IPS-20b (cell line): Measurements from ENCODE around the gene IL26.

Experiments used
- H3K27ac ChIP-seq: one replicate; pipeline ENCODE4 v1.5.1; 2013; ENCODE audit warnings: low read length
- H3K27me3 ChIP-seq: 2 replicates; pipeline ENCODE4 v1.6.1; 2013; ENCODE audit warnings: mild to moderate bottlenecking, low read length, inconsistent platforms; ENCODE audit not compliant: insufficient read depth
- H3K36me3 ChIP-seq: 2 replicates; pipeline ENCODE4 v1.6.1; 2013; ENCODE audit warnings: low read depth, mild to moderate bottlenecking, inconsistent platforms, low read length, moderate library complexity; ENCODE audit not compliant: insufficient read depth
- H3K4me1 ChIP-seq: 2 replicates; pipeline ENCODE4 v1.6.1; 2013; ENCODE audit warnings: mild to moderate bottlenecking, control low read depth, inconsistent platforms, low read length, moderate library complexity; ENCODE audit not compliant: insufficient read depth
- H3K4me3 ChIP-seq: 2 replicates; pipeline ENCODE4 v1.5.1; 2013; ENCODE audit warnings: mild to moderate bottlenecking, low read length, inconsistent platforms
- H3K9ac ChIP-seq: 2 replicates; pipeline ENCODE4 v1.6.1; 2013; ENCODE audit warnings: low read depth, mild to moderate bottlenecking, inconsistent platforms, low read length, moderate library complexity
- H3K9me3 ChIP-seq: 2 replicates; pipeline ENCODE4 v1.6.1; 2013; ENCODE audit warnings: mild to moderate bottlenecking, low read depth, low read length, inconsistent platforms; ENCODE audit not compliant: insufficient read depth

IL26 gene

GRCh38 chr12:68239309-68239982 is 13.8 kb upstream of the IL26 start:
- Histone ChIP-seq H3K4me3 (no peak overlapping the region), H3K27ac (no peak overlapping the region), H3K36me3 (no peaks in the 10 kb centered on the region), H3K9me3 (no peaks in the 10 kb centered on the region), H3K4me1 (no peaks in the 10 kb centered on the region), H3K27me3 (no peaks in the 10 kb centered on the region), H3K9ac (no peak overlapping the region)

GRCh38 chr12:68237619-68238018 is 12.0 kb upstream of the IL26 start:
- no peak overlapping the region for H3K4me3 ChIP-seq
- no peak overlapping the region for H3K27ac ChIP-seq
- no peaks in the 10 kb centered on the region for H3K27me3 ChIP-seq
- H3K9me3 ChIP-seq = no peaks in the 10 kb centered on the region
- no peak overlapping the region for H3K9ac ChIP-seq
- H3K36me3 ChIP-seq = no peaks in the 10 kb centered on the region
- no peaks in the 10 kb centered on the region for H3K4me1 ChIP-seq

- Histone ChIP-seq H3K4me3 (no peak overlapping the region), H3K9ac (no peak overlapping the region), H3K27ac (no peak overlapping the region), H3K9me3 (no peaks in the 10 kb centered on the region), H3K27me3 (no peaks in the 10 kb centered on the region), H3K4me1 (no peaks in the 10 kb centered on the region), H3K36me3 (no peaks in the 10 kb centered on the region)
These were observed 11.5 kb upstream of the IL26 start for GRCh38 chr12:68237078-68237477.

GRCh38 chr12:68236421-68237059 is 10.9 kb upstream of the IL26 start:
- Histone ChIP-seq H3K4me3 (no peak overlapping the region), H3K9me3 (no peaks in the 10 kb centered on the region), H3K9ac (no peak overlapping the region), H3K27me3 (no peaks in the 10 kb centered on the region), H3K36me3 (no peaks in the 10 kb centered on the region), H3K27ac (no peak overlapping the region), H3K4me1 (no peaks in the 10 kb centered on the region)

- Histone ChIP-seq H3K27ac (no peak overlapping the region), H3K36me3 (no peaks in the 10 kb centered on the region), H3K4me1 (no peaks in the 10 kb centered on the region), H3K9me3 (no peaks in the 10 kb centered on the region), H3K4me3 (no peak overlapping the region), H3K27me3 (no peaks in the 10 kb centered on the region), H3K9ac (no peak overlapping the region)
These were observed 10.0 kb upstream of the IL26 start for GRCh38 chr12:68235576-68235975.

DNA sequence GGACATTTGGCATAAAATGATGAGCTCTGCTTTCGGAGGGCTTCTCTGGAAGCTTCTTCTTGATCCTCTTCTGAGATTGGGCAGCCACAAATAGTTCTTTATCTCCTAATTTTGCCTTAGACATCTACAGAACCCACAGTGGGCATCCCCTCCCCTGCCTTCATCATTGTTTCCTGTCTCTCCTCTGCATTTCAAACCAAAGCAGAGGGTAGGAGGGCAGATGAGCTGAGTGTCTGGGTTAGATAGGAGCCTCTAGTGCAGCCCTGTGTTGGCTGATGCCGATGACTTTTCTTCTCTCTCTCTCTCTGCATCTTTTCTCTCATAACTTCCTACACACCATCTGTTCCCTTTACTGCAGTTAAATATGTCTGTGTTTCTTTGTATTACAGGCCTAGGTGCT is 8.5 kb upstream of the IL26 start:
- no peaks in the 10 kb centered on the region for H3K27me3 ChIP-seq
- no peak overlapping the region for H3K9ac ChIP-seq
- no peaks in the 10 kb centered on the region for H3K4me1 ChIP-seq
- H3K27ac ChIP-seq = no peak overlapping the region
- no peak overlapping the region for H3K4me3 ChIP-seq
- H3K36me3 ChIP-seq = no peaks in the 10 kb centered on the region
- H3K9me3 ChIP-seq = no peaks in the 10 kb centered on the region

- Histone ChIP-seq H3K36me3 (no peaks in the 10 kb centered on the region), H3K9ac (no peak overlapping the region), H3K27me3 (no peaks in the 10 kb centered on the region), H3K4me1 (no peaks in the 10 kb centered on the region), H3K27ac (no peak overlapping the region), H3K9me3 (no peaks in the 10 kb centered on the region), H3K4me3 (no peak overlapping the region)
These were observed 7.9 kb upstream of the IL26 start for GRCh38 chr12:68233498-68233897.

DNA sequence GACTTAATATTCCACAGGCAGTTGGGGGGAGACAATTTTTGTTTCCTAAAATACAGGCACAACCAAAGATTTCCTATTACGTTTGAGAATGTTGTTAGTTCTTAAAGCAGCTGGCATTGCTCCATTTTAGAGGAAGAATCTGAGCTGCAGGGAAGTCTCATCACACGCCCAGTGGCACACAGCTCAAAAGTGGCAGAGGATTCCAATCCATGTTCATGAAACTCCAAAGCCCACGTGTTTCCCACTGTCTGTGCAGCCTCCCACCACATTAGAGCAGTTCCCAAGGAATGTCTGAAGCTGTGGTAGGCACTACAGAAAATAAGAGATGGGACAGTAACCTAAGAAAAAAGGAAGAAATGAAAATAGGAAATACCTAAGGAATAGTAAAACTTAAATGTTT is 6.1 kb upstream of the IL26 start:
- no peaks in the 10 kb centered on the region for H3K9me3 ChIP-seq
- H3K9ac ChIP-seq = no peak overlapping the region
- H3K4me3 ChIP-seq = no peak overlapping the region
- H3K27me3 ChIP-seq = no peaks in the 10 kb centered on the region
- no peak overlapping the region for H3K27ac ChIP-seq
- H3K4me1 ChIP-seq = no peaks in the 10 kb centered on the region
- H3K36me3 ChIP-seq = no peaks in the 10 kb centered on the region

GRCh38 chr12:68231229-68231628 is 5.6 kb upstream of the IL26 start:
- H3K27ac ChIP-seq = no peak overlapping the region
- no peak overlapping the region for H3K4me3 ChIP-seq
- no peak overlapping the region for H3K9ac ChIP-seq
- H3K27me3 ChIP-seq = no peaks in the 10 kb centered on the region
- no peaks in the 10 kb centered on the region for H3K36me3 ChIP-seq
- no peaks in the 10 kb centered on the region for H3K4me1 ChIP-seq
- H3K9me3 ChIP-seq = no peaks in the 10 kb centered on the region

DNA sequence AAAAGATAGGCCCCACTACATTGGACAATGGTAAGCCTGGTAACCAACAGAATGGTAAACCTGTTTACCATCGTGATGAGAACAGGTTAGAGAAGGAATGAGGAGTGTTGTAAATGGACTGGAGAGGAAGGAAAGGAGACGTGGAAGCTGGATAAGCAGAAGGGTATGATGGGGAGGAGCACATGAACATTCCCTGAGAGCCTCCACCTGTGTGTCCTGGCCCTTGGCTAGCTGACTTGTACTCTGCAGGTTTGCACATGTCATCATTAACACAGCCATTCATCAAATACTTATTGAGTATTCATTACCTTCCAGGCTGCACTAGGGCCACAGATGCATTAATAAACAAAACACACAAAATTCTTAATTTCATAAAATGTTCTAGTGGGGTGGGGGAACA is 4.3 kb upstream of the IL26 start:
- no peaks in the 10 kb centered on the region for H3K27me3 ChIP-seq
- no peak overlapping the region for H3K9ac ChIP-seq
- H3K9me3 ChIP-seq = no peaks in the 10 kb centered on the region
- H3K4me3 ChIP-seq = no peak overlapping the region
- H3K36me3 ChIP-seq = no peaks in the 10 kb centered on the region
- no peak overlapping the region for H3K27ac ChIP-seq
- no peaks in the 10 kb centered on the region for H3K4me1 ChIP-seq

- H3K36me3 ChIP-seq = no peaks in the 10 kb centered on the region
These were observed 1.7 kb upstream of the IL26 start for GRCh38 chr12:68227356-68227755.

GRCh38 chr12:68224613-68225285 is 861 bp downstream of the IL26 start:
- Histone ChIP-seq H3K4me1 (no peaks in the 10 kb centered on the region), H3K9ac (no peak overlapping the region), H3K9me3 (no peaks in the 10 kb centered on the region), H3K27ac (no peak overlapping the region), H3K27me3 (no peaks in the 10 kb centered on the region), H3K36me3 (no peaks in the 10 kb centered on the region), H3K4me3 (no peak overlapping the region)

More at GRCh38 chr12:68227356-68227755, 1.7 kb upstream of the IL26 start:
- Histone ChIP-seq H3K9ac (no peak overlapping the region), H3K4me1 (no peaks in the 10 kb centered on the region), H3K27me3 (no peaks in the 10 kb centered on the region), H3K27ac (no peak overlapping the region), H3K4me3 (no peak overlapping the region), H3K9me3 (no peaks in the 10 kb centered on the region)
